Subcutaneous abdominal adipose tissue (tissue), 5 donors: ENCODE results near the gene CCNH.

Experiments
- H3K27ac ChIP-seq: one replicate; pipeline ENCODE4 v1.7.0; 2013; ENCODE audit warnings: low read depth, mild to moderate bottlenecking, inconsistent platforms, low read length, moderate library complexity
- H3K27me3 ChIP-seq, 5 donors: one replicate each; pipeline ENCODE4 v1.7.0; 2013; ENCODE audit warnings: low read length in 5 of 5, inconsistent platforms in 1 of 5; ENCODE audit not compliant: control insufficient read depth in 5 of 5, insufficient read depth in 4 of 5
- H3K36me3 ChIP-seq, 5 donors: one replicate each; pipeline ENCODE4 v1.7.0; 2013; ENCODE audit warnings: low read length in 5 of 5; ENCODE audit not compliant: control insufficient read depth in 5 of 5, insufficient read depth in 5 of 5
- H3K4me1 ChIP-seq, 5 donors: one replicate each; pipeline ENCODE4 v1.7.0; 2013; ENCODE audit warnings: low read length in 5 of 5, mild to moderate bottlenecking in 3 of 5, moderate library complexity in 1 of 5; ENCODE audit not compliant: control insufficient read depth in 5 of 5, insufficient read depth in 5 of 5
- H3K4me3 ChIP-seq, 5 donors: one replicate each; pipeline ENCODE4 v1.7.0; 2013; ENCODE audit warnings: low read length in 5 of 5, low read depth in 1 of 5
- H3K9ac ChIP-seq, 5 donors: one replicate each; pipeline ENCODE4 v1.7.0; 2013; ENCODE audit warnings: low read length in 5 of 5, mild to moderate bottlenecking in 4 of 5, moderate library complexity in 3 of 5
- H3K9me3 ChIP-seq, 5 donors: one replicate each; pipeline ENCODE4 v1.7.0; 2013; ENCODE audit warnings: low read length in 5 of 5; ENCODE audit not compliant: control insufficient read depth in 5 of 5
- donor health status: healthy.
- donor health status: healthy.
- donor health status: healthy.
- donor health status: healthy.
- donor health status: healthy.

CCNH gene

DNA sequence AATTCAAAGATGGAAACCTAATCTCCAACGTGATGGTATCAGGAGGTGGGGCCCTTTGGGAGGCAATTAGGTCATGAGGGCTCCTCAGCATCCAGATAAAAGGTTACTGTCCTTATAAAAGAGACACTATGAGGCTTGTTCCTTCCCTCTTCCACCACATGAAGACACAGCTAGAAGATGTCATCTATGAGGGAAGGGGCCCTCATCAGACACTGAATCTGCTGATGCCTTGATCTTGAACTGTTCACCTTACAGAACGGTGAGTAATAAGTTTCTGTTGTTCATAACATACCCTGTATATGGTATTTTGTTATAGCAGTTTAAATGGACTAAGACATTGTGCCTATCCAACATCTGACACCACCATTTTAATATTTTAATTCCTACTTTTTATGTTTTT is 19.7 kb upstream of the CCNH start:
- Histone ChIP-seq H3K9ac (no peak overlapping the region), H3K9me3 (no peaks in the 10 kb centered on the region), H3K36me3 (no peaks in the 10 kb centered on the region), H3K4me3 (no peak overlapping the region), H3K27me3 (no peaks in the 10 kb centered on the region), H3K4me1 (no peaks in the 10 kb centered on the region), H3K27ac (no peak overlapping the region)

DNA sequence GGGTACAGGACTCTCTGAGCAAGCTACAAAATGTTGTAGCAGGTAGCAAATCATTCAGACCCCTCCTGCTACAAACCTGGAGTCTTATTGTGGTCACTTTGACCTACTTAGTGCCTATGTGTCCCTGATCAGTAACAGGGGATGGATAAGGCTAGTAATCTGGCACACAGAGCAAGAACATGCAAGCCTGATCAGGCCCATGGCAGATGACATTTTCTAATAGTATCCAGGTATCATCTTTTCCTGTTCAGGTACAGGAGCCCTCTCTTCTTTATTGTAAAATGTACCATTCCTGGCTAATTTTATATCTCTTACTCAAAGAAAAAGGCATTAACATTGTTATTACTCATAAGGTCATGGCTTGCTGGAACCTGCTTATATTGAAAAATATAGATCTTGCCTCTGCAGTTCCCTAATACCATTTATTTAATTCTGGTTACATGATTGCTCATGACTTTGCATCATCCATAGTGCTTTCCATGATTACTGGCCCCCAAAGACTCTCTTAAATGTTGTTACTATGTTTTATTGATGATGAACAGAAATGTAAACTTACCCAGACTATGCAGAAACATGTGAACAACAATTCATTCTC is 18.2 kb upstream of the CCNH start:
- Histone ChIP-seq H3K36me3 (no peaks in the 10 kb centered on the region), H3K4me3 (no peak overlapping the region), H3K4me1 (no peaks in the 10 kb centered on the region), H3K9me3 (no peaks in the 10 kb centered on the region), H3K27me3 (no peaks in the 10 kb centered on the region), H3K27ac (no peak overlapping the region), H3K9ac (no peak overlapping the region)

DNA sequence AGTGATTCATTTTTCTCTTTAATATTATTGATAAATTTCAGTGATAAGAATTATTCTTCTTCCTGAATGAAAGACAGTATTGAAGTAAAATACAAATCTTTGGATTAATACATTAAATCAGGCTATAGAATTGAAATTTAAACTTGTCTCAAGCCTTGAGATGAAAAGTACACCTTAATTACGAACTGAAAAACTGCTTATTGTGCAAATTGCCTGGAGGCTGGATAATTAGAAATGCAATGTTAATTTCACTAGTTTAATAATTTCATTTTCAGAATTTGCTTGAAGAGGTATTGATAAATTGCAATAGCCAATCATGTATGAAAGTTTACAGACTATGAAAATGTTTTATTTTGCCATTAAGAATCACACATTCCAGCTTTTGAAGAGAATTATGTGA is 11.0 kb upstream of the CCNH start:
- Histone ChIP-seq H3K4me3 (no peak overlapping the region), H3K27ac (no peak overlapping the region), H3K27me3 (no peaks in the 10 kb centered on the region), H3K9ac (no peak overlapping the region), H3K9me3 (no peaks in the 10 kb centered on the region), H3K36me3 (no peaks in the 10 kb centered on the region), H3K4me1 (peaks cover 0 to 4% (median 0%) of the 10 kb centered on the region in 5 donors)

DNA sequence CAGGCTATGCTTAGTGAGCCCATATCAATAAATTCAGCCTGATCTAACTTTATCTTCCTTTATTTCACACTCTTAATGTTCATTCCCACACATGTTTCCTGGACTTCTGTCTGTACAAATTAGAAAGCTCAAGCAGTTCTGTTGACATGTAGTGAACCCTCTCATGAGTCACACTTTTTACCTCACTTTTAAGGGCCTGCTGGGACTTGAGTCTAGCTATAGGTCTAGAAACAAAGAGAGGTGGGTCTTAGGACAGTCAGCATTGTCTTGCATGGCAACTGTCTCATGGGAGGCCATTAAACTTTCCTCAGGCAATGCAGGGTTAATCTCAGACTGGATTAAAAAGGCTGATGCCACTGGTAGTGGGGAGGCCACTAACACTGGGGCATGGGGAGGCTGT is 8.6 kb upstream of the CCNH start:
- Histone ChIP-seq H3K36me3 (no peaks in the 10 kb centered on the region), H3K9me3 (no peaks in the 10 kb centered on the region), H3K27me3 (no peaks in the 10 kb centered on the region), H3K9ac (no peak overlapping the region), H3K4me1 (peaks cover 0 to 4% (median 0%) of the 10 kb centered on the region in 5 donors), H3K27ac (no peak overlapping the region), H3K4me3 (no peak overlapping the region)

DNA sequence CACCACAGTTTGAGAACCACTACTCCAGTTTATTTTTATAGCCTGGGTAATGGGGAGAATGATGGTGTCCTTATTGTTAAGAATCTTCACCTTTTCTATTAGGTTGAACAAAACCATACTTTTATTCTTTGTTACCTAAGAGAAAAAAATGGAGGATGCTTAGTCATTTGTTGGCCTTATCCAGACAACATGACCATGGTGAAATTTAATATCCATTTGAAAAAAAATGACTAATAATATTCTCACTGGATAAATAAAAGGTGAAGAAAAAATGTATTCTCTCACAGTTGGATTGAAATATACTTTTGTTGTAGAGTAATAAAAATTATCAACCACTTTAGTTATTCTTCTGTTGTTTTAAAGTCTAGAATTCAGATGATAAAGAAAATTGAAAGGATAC is 5.8 kb upstream of the CCNH start:
- Histone ChIP-seq H3K27ac (no peak overlapping the region), H3K36me3 (no peaks in the 10 kb centered on the region), H3K4me3 (no peak overlapping the region), H3K9me3 (no peaks in the 10 kb centered on the region), H3K27me3 (no peaks in the 10 kb centered on the region), H3K4me1 (peaks cover 0 to 1% (median 0%) of the 10 kb centered on the region in 5 donors), H3K9ac (no peak overlapping the region)

DNA sequence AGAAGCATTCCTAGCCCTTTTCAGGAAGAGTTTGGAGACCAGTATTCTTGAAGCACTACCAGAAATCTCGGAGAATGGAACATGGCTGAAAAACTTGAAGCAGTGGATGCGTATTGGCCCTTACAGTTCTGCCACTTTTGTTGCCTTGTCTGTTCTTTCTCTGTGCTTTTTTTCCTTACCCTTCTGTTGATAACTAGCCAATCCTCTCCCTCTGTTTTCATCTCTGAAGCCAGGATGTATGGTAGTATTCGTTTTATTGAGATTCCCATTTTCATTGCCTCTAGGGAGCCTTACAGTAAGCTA is 564 bp upstream of the CCNH start:
- peak overlapping the region; percentile 83 to 99 (median 95) for H3K4me3 ChIP-seq

DNA sequence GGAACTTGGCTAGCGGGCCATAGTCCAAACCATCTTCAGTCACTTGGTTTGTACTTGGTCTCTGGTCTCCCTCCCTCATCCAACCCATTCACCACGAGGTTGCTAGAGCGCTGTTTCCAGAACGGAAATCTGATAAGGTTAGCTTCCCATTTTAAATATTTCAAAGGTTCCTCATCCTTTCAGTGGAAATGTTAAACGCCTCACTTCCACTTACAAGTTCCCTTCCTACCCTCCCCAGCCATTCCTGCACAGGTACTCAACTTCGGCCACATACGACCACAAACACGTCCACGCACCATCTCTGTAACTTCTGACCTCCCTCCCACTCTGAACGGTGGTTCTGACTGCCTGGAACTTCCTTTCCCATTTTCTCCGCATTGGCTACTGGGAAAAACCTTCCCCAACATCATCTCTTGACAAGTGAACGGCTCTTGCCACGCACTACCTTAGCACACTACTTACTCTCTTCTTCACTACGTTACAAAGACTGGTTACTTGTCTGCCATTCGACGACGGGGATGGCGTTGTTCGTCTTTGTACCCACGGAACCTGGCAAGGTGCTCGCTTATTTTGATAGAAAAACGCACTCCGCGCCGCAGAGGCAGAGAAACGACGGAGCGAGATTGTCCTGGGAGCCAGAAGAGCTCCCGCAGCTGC is 629 bp downstream of the CCNH start:
- Histone ChIP-seq H3K36me3 (peaks cover 19 to 28% (median 26%) of the 10 kb centered on the region in 5 donors), H3K4me1 (peaks cover 0 to 26% (median 15%) of the 10 kb centered on the region in 5 donors), H3K9ac (peak overlapping the region; percentile 94 to 100 (median 99)), H3K9me3 (no peaks in the 10 kb centered on the region), H3K27me3 (no peaks in the 10 kb centered on the region), H3K27ac (peak overlapping the region; percentile 93), H3K4me3 (peak overlapping the region; percentile 83 to 99 (median 95))

More for the DNA sequence above, 564 bp upstream of the CCNH start:
- Histone ChIP-seq H3K4me1 (peaks cover 0 to 25% (median 15%) of the 10 kb centered on the region in 5 donors), H3K9me3 (no peaks in the 10 kb centered on the region), H3K27ac (peak overlapping the region; percentile 93), H3K36me3 (peaks cover 10 to 17% (median 16%) of the 10 kb centered on the region in 5 donors), H3K27me3 (no peaks in the 10 kb centered on the region), H3K9ac (peak overlapping the region; percentile 64 to 100 (median 94))

DNA sequence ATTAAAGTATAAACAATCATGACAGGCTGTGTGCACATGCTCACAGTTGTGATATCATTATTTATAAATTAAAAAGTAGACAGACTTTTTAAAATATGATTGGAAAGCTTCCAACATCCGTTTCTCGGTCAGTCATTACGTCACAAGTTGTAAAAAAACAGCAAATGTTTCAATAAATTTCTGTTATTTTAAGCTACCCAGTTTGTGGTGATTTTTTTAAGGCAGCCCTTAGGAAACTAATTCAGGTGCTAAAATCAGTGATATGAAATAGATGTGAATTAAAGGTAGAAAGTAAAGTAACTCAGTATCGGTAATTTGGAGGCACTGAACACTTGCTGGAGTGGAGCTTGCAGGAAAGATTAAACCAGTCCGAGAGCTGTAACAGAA is 1.2 kb downstream of the CCNH start:
- peaks cover 0 to 30% (median 15%) of the 10 kb centered on the region in 5 donors for H3K4me1 ChIP-seq
- peak overlapping the region; percentile 83 to 99 (median 95) for H3K4me3 ChIP-seq
- H3K36me3 ChIP-seq, result peaks cover 24 to 33% (median 32%) of the 10 kb centered on the region in 5 donors
- H3K27ac ChIP-seq, result peak overlapping the region; percentile 93
- no peaks in the 10 kb centered on the region for H3K9me3 ChIP-seq
- no peaks in the 10 kb centered on the region for H3K27me3 ChIP-seq
- peak overlapping the region; percentile 94 to 100 (median 99) for H3K9ac ChIP-seq

DNA sequence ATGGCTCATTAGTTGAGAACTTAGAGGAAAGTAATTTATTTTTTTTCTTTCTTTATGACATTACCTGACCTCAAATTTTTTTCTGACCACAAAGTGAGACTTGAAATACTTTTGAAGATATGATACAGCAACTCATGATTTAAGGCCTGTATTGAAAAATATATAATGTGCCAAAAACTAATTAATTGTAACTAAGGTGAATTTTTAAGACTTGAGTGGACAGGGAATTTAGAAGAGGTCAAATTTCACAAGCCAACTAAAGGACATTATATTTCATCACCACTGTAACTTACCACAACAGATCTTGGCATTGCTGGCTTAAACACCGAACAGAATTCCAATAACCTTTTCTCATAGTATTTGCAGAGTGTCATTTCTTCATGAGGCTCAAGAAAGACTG is 1.8 kb downstream of the CCNH start:
- H3K27me3 ChIP-seq, result no peaks in the 10 kb centered on the region
- peaks cover 0 to 33% (median 15%) of the 10 kb centered on the region in 5 donors for H3K4me1 ChIP-seq
- H3K27ac ChIP-seq, result peak overlapping the region; percentile 93
- H3K9ac ChIP-seq, result peak overlapping the region in 3 of 5 donors; percentile 29 to 100 (median 100)
- H3K4me3 ChIP-seq, result peak overlapping the region; percentile 37 to 98 (median 86)
- H3K36me3 ChIP-seq, result peaks cover 26 to 39% (median 34%) of the 10 kb centered on the region in 5 donors
- H3K9me3 ChIP-seq, result no peaks in the 10 kb centered on the region

DNA sequence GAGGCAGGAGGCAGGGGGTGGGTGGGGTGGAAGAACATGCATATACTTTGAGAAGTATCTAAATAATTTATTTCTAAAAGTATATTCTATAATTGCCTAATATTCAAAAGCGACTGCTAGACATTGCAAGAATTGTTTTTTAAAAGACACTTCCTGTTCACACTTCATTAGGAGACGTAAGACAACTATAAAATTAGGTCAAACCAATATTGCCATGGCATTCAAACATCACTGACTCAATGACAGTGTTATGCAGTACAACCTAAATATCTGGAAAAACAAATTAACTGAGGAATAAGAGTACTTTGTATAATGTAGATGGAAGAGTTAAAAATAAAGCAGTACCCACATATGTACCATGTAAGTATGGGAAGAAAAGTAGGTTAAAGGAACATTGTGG is 4.5 kb downstream of the CCNH start:
- no peak overlapping the region for H3K4me3 ChIP-seq
- peaks cover 43 to 62% (median 58%) of the 10 kb centered on the region in 5 donors for H3K36me3 ChIP-seq
- no peaks in the 10 kb centered on the region for H3K9me3 ChIP-seq
- no peaks in the 10 kb centered on the region for H3K27me3 ChIP-seq
- H3K27ac ChIP-seq, result no peak overlapping the region
- peak overlapping the region in 1 of 5 donors; percentile 53 for H3K9ac ChIP-seq
- peaks cover 0 to 39% (median 12%) of the 10 kb centered on the region in 5 donors for H3K4me1 ChIP-seq
